ENCODE results near the gene EXPH5. TPM values are rescaled to one million over a fixed set of nuclear protein-coding genes. Genes with fewer than 3 reads are reported as not detected.

Gene EXPH5
- total RNA-seq, 2 donors from 2014 or later, result 6.6 to 17.3 TPM

GRCh38 chr11:108617055-108617454 is 23.5 kb upstream of the EXPH5 start:
- Histone ChIP-seq H3K4me1 (replicated peaks) (no peaks in the 10 kb centered on the region), H3K36me3 (no peaks in the 10 kb centered on the region), H3K9me3 (no peaks in the 10 kb centered on the region), H3K27ac (no peak overlapping the region), H3K27me3 (replicated peaks; ENCODE audit: insufficient read depth) (no peaks in the 10 kb centered on the region), H3K4me3 (no peak overlapping the region)
- TF ChIP-seq CTCF (IDR thresholded peaks at IDR 0.05) (no peak), POLR2AphosphoS5 (IDR thresholded peaks at IDR 0.05) (no peak), POLR2A (IDR thresholded peaks at IDR 0.05) (no peak)
- intact Hi-C loops (cut with DNase I), result no loop called here
- no peak for DNase-seq (ENCODE audit: low spot score)
- WGBS, result 90% methylated on average over 4 of the region's 4 CpGs

- TF ChIP-seq POLR2A (IDR thresholded peaks at IDR 0.05), result no peak
- TF ChIP-seq CTCF (IDR thresholded peaks at IDR 0.05), result no peak
- Histone ChIP-seq H3K9me3 (no peaks in the 10 kb centered on the region), H3K4me1 (replicated peaks) (no peaks in the 10 kb centered on the region), H3K36me3 (no peaks in the 10 kb centered on the region), H3K27me3 (replicated peaks; ENCODE audit: insufficient read depth) (no peaks in the 10 kb centered on the region), H3K4me3 (no peak overlapping the region), H3K27ac (no peak overlapping the region)
- intact Hi-C loops (cut with DNase I), result no loop called here
- 94% methylated on average over 3 of the region's 3 CpGs for WGBS
- no peak for DNase-seq (ENCODE audit: low spot score)
These were observed 23.0 kb upstream of the EXPH5 start for GRCh38 chr11:108616549-108616948.

- no peak for DNase-seq (ENCODE audit: low spot score)
- H3K36me3 ChIP-seq, result no peaks in the 10 kb centered on the region
- no peak overlapping the region for H3K4me3 ChIP-seq
- no peaks in the 10 kb centered on the region for H3K4me1 ChIP-seq (replicated peaks)
- TF ChIP-seq CTCF (IDR thresholded peaks at IDR 0.05) (no peak), POLR2A (IDR thresholded peaks at IDR 0.05) (no peak), POLR2AphosphoS5 (IDR thresholded peaks at IDR 0.05) (no peak)
- H3K27ac ChIP-seq, result no peak overlapping the region
- H3K27me3 ChIP-seq (replicated peaks; ENCODE audit: insufficient read depth), result no peaks in the 10 kb centered on the region
- 93% methylated on average over 3 of the region's 3 CpGs for WGBS
- no peaks in the 10 kb centered on the region for H3K9me3 ChIP-seq
- intact Hi-C loops (cut with DNase I), result no loop called here
These were observed 20.5 kb upstream of the EXPH5 start for GRCh38 chr11:108614086-108614485.

- intact Hi-C loops (cut with DNase I), result no loop called here
- 81% methylated on average over 5 of the region's 5 CpGs for WGBS
These were observed 16.1 kb upstream of the EXPH5 start for GRCh38 chr11:108609682-108610081.

More at GRCh38 chr11:108609682-108610081, 16.1 kb upstream of the EXPH5 start:
- H3K27me3 ChIP-seq (replicated peaks; ENCODE audit: insufficient read depth), result no peaks in the 10 kb centered on the region
- no peaks in the 10 kb centered on the region for H3K36me3 ChIP-seq
- H3K27ac ChIP-seq, result no peak overlapping the region
- no peaks in the 10 kb centered on the region for H3K4me1 ChIP-seq (replicated peaks)
- H3K9me3 ChIP-seq, result no peaks in the 10 kb centered on the region
- DNase-seq (ENCODE audit: low spot score), result no peak
- TF ChIP-seq POLR2AphosphoS5 (IDR thresholded peaks at IDR 0.05) (no peak), POLR2A (IDR thresholded peaks at IDR 0.05) (no peak), CTCF (IDR thresholded peaks at IDR 0.05) (no peak)
- no peak overlapping the region for H3K4me3 ChIP-seq

Data from prostate gland (tissue), 2 donors.